GM18511 (cell line): ENCODE results near the gene CGNL1.
A peak's percentile ranks its signal among the peaks of the same experiment; 100 is the strongest.

Experiments used
- ATAC-seq: cut with Tn5 transposase; IDR thresholded peaks from one replicate; pipeline ENCODE4 v1.9.1; 2021; ENCODE audit warnings: mild to moderate bottlenecking, moderate library complexity; ENCODE audit not compliant: unreplicated experiment

CGNL1 gene

GRCh38 chr15:57452090-57452754 lies 75.9 kb downstream of the CGNL1 start:
- no peak for ATAC-seq

- ATAC-seq, result no peak
Observed at GRCh38 chr15:57455929-57456328, 79.6 kb downstream of the CGNL1 start.

- no peak for ATAC-seq
Observed at GRCh38 chr15:57456559-57456958, 80.3 kb downstream of the CGNL1 start.

- ATAC-seq, result no peak
Observed at GRCh38 chr15:57457726-57458125, 81.4 kb downstream of the CGNL1 start.

- ATAC-seq, result no peak
Observed at GRCh38 chr15:57458356-57458781, 82.1 kb downstream of the CGNL1 start.

GRCh38 chr15:57460208-57460816 lies 84.0 kb downstream of the CGNL1 start:
- no peak for ATAC-seq

- ATAC-seq, result no peak
Observed at GRCh38 chr15:57461541-57461940, 85.2 kb downstream of the CGNL1 start.

GRCh38 chr15:57462381-57462780 lies 86.1 kb downstream of the CGNL1 start:
- ATAC-seq, result no peak

- ATAC-seq, result no peak
Observed at GRCh38 chr15:57463360-57463759, 87.1 kb downstream of the CGNL1 start.

GRCh38 chr15:57464480-57464879 lies 88.2 kb downstream of the CGNL1 start:
- no peak for ATAC-seq

- no peak for ATAC-seq
Observed at GRCh38 chr15:57468486-57468885, 92.2 kb downstream of the CGNL1 start.

GRCh38 chr15:57470543-57470942 lies 94.2 kb downstream of the CGNL1 start:
- ATAC-seq, result no peak

GRCh38 chr15:57472861-57473260 lies 96.6 kb downstream of the CGNL1 start:
- ATAC-seq, result no peak

GRCh38 chr15:57476533-57476975 lies 100.2 kb downstream of the CGNL1 start:
- no peak for ATAC-seq

- ATAC-seq, result peak; percentile 81
Observed at GRCh38 chr15:57477736-57478522, 101.6 kb downstream of the CGNL1 start.

- no peak for ATAC-seq
Observed at GRCh38 chr15:57479005-57479404, 102.7 kb downstream of the CGNL1 start.

- ATAC-seq, result no peak
Observed at GRCh38 chr15:57481038-57481705, 104.9 kb downstream of the CGNL1 start.

GRCh38 chr15:57485869-57486268 lies 109.6 kb downstream of the CGNL1 start:
- no peak for ATAC-seq

GRCh38 chr15:57486833-57487232 lies 110.5 kb downstream of the CGNL1 start:
- ATAC-seq, result no peak

- no peak for ATAC-seq
Observed at GRCh38 chr15:57489122-57489521, 112.8 kb downstream of the CGNL1 start.

GRCh38 chr15:57493351-57493750 lies 117.0 kb downstream of the CGNL1 start:
- no peak for ATAC-seq
